HG02870 (cell line): ENCODE results near the gene SMG7.
"Not testable (repeated sequence)": the region's sequence is repeated elsewhere in the genome, so short reads cannot be mapped to it uniquely, and the experiment has no call there.

Source experiments
- ATAC-seq: cut with Tn5 transposase; IDR thresholded peaks from one replicate; pipeline ENCODE4 v1.9.1; 2021; ENCODE audit warnings: mild to moderate bottlenecking, moderate library complexity; ENCODE audit not compliant: unreplicated experiment

SMG7 gene, protein sequence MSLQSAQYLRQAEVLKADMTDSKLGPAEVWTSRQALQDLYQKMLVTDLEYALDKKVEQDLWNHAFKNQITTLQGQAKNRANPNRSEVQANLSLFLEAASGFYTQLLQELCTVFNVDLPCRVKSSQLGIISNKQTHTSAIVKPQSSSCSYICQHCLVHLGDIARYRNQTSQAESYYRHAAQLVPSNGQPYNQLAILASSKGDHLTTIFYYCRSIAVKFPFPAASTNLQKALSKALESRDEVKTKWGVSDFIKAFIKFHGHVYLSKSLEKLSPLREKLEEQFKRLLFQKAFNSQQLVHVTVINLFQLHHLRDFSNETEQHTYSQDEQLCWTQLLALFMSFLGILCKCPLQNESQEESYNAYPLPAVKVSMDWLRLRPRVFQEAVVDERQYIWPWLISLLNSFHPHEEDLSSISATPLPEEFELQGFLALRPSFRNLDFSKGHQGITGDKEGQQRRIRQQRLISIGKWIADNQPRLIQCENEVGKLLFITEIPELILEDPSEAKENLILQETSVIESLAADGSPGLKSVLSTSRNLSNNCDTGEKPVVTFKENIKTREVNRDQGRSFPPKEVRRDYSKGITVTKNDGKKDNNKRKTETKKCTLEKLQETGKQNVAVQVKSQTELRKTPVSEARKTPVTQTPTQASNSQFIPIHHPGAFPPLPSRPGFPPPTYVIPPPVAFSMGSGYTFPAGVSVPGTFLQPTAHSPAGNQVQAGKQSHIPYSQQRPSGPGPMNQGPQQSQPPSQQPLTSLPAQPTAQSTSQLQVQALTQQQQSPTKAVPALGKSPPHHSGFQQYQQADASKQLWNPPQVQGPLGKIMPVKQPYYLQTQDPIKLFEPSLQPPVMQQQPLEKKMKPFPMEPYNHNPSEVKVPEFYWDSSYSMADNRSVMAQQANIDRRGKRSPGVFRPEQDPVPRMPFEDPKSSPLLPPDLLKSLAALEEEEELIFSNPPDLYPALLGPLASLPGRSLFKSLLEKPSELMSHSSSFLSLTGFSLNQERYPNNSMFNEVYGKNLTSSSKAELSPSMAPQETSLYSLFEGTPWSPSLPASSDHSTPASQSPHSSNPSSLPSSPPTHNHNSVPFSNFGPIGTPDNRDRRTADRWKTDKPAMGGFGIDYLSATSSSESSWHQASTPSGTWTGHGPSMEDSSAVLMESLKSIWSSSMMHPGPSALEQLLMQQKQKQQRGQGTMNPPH

GRCh38 chr1:183472488-183473216 is at the start of gene SMG7:
SMG7 (plus strand) TSS chr1:183472499; CDS start chr1:183472621, 122 bp downstream.
- peak; percentile 5 for ATAC-seq

GRCh38 chr1:183423541-183423940 is 48.8 kb upstream of the SMG7 start:
- ATAC-seq, result no peak

- ATAC-seq, result no peak
Measured at GRCh38 chr1:183424691-183425090, 47.6 kb upstream of the SMG7 start.

GRCh38 chr1:183427591-183427990 is 44.7 kb upstream of the SMG7 start:
- ATAC-seq, result not testable (repeated sequence)

DNA sequence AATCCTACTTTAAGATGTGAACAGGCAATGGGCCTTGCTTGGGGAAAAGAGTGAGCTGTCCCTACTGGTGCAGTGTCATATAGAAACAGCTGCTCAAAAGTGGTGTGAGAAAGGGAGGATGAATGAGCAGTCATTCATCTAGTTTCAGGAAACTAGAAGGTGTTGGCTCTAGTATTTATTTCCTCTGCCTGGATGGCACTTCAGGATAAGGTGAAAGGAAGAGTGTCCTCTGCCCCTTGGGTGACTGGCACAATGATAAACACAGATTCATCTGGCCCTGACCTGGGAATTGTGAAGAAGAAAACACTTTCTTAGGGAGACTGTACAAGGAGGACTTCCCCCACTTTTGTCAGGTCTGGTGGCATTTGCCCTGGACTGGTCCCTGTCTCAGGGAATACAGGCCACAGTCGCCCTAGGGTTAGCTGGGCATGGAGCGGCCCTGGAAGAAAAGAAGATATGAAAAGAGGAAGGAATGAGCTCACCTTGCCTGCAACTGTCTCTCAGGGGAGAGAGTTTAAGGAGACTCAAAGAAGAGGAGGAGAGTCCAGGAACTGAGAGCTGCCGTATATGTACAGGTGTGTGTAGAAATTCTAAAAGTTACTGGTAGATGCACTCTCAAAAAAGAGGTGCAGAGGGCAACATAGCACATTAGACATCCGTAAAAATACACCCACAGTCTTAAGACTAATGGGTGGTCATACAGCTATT is 40.3 kb upstream of the SMG7 start:
- ATAC-seq, result no peak

DNA sequence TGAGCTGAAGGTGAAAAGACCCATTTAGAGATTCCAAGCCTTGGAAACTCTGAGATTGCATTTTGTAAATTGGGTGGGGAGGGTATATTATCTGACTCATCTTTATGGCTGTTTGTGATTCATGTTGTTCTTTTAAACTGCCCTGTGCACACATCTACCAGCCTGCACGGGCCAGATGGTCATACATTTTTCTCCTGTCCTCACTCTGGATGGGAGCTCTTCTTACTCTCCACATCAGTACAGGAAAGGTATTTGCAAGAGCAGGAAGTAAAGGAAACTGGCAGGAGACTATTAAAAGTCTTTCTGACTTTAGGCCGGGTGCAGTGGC is 39.8 kb upstream of the SMG7 start:
- no peak for ATAC-seq

GRCh38 chr1:183433703-183434102 is 38.6 kb upstream of the SMG7 start:
- no peak for ATAC-seq

DNA sequence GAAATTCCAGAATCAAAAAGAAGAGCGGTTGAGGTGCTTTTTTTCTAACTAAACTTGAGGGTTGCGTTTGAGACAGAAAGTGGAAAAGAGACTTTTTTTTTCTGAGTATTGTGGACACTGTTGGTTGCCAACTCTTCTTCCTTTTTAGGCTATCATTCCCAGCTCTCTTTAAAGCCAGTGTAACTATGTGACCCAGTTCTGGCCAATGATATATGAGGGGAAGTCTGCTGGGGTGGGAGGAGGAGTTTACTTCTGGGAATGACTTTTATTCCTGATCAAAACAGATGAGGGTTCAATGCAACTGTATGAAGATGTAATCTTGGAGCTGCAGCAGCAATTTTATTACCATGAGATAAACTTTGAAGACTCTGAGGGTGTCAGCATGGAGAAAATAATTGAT is 36.8 kb upstream of the SMG7 start:
- no peak for ATAC-seq

DNA sequence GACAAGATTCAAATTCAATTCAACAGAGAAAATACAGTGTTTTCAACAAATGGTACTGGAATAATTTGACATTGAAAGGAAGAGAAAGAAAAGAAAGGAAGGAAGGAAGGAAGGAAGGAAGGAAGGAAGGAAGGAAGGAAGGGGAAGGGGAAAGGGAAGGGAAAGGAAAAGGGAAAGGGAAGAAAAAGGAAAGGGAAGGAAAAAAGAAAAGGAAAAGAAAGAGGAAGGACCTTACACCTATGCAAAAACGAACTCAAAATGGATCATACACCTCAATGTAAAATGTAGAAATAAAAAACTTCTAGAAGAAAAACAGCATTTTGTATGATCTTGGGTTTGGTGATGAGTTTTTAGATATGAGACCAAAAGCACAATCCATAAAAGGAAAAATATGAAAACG is 34.2 kb upstream of the SMG7 start:
- ATAC-seq, result no peak

DNA sequence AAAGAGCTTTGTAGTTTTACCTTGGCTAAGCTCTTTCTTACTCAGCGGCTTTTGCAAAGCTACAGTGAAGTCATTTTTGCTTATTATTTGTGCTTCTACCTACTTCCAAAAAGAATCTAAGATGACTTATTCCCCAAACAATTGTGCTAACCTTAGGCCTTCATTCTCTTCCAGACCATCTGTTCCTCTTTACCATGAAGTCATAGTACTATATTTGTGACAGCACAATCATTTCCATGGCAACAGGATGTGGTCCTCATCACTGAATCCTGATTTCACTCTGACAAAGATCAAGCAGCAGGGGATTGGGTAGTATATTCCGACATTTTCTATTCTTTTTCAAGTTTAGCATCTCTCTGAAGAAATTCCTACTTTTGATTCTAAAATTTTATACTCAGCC is 29.3 kb upstream of the SMG7 start:
- ATAC-seq, result no peak

- ATAC-seq, result no peak
Measured at GRCh38 chr1:183443466-183443865, 28.8 kb upstream of the SMG7 start.

- no peak for ATAC-seq
Measured at GRCh38 chr1:183444243-183444642, 28.1 kb upstream of the SMG7 start.

DNA sequence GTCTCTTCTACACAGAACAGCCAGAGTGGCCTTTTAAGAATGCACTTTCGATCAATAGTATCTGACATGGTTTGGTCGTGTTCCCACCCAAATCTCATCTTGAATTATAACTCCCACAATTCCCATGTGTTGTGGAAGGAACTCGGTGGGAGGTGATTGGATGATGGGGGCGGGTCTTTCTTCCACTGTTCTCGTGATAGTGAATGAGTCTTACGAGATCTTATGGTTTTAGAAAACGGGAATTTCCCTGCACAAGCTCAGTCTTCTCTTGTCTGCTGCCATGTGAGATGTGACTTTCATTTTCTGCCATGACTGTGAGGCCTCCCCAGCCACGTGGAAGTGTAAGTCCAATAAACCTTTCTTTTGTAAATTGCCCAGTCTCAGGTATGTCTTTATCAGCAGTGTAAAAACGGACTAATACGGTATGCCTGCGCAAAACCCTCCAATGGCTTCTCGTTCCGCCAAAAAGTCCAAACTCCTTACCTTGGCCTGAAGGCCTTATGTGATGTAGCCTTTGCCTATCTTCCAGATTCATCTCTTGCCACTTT is 23.0 kb upstream of the SMG7 start:
- ATAC-seq, result no peak

GRCh38 chr1:183450093-183450492 is 22.2 kb upstream of the SMG7 start:
- ATAC-seq, result no peak

DNA sequence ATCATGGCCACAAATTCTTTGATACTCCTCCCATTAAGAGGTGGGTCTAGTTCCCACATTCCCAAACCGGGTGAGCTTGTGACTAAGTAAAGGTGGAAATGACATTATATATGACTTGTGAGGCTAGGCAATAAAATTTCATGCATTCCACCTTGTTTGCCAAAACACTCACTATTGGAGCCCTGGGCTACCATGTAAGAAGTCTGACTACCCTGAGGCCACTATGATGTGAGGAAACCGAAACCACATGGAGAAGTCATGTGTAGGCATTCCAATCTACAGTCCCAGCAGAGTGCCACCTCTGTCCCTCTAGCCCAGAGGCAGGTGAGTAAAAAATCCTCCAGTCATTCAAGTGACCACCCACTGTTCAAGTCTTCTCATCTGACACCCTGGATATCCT is 17.9 kb upstream of the SMG7 start:
- ATAC-seq, result no peak

- ATAC-seq, result no peak
Measured at GRCh38 chr1:183456826-183457225, 15.5 kb upstream of the SMG7 start.

- no peak for ATAC-seq
Measured at GRCh38 chr1:183457449-183457848, 14.8 kb upstream of the SMG7 start.

DNA sequence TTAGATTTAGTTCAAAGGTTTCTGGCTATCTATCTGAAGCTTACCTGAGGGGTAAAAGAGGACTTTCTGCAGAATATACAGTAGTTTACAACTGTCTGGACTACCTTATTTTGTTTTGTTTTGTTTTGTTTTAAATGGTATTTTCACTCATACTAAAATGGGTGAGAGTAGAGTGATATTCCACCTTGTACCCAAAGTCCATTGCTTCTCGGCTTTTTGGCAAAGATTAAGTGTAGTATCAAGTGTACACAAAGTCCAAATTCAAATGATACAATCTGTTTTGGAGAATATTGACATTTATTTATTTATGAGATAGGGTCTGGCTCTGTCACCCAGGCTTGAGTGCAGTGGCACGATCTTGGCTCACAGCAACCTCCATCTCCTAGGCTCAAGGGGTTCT is 11.7 kb upstream of the SMG7 start:
- no peak for ATAC-seq

DNA sequence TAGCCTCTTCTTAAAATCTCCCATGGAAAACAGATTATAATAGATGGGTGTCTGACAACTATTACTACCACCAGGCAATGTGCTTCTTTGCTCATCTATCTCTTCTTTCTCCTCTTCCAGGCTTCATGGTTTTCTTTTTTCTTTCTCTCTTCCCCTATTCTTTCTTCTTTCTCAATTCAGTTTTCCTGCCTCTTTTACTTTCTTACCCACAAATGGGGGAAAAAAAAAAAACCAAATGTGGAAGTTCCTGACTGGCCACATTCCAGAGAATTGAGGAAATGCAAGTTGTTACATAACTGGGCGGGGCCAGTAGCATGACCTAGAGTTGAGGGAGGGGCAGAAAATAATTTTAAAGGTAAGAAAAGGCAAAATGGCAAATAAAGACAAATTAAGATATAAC is 10.9 kb upstream of the SMG7 start:
- no peak for ATAC-seq

- ATAC-seq, result no peak
Measured at GRCh38 chr1:183463566-183463965, 8.7 kb upstream of the SMG7 start.
